SK-N-SH treated with all-trans-retinoic acid at 6 μM for 48 hours (cell line): ENCODE data around the gene CNMD.

Source experiments
- CSDC2 ChIP-seq: fragments of 250-450 bp; sonication (Bioruptor Pico); IDR thresholded peaks from 2 replicates; pipeline ENCODE4 v1.5.0; 2020; ENCODE audit warnings: mild to moderate bottlenecking, moderate library complexity
- ESRRG ChIP-seq: fragments of 250-450 bp; sonication (Bioruptor Pico); IDR thresholded peaks from 2 replicates; pipeline ENCODE4 v1.6.1; 2021; ENCODE audit warnings: mild to moderate bottlenecking
- RARB ChIP-seq: fragments of 250-450 bp; sonication (Bioruptor Pico); IDR thresholded peaks from 2 replicates; pipeline ENCODE4 v1.8.0; 2021; ENCODE audit warnings: mild to moderate bottlenecking, moderate library complexity

DNA sequence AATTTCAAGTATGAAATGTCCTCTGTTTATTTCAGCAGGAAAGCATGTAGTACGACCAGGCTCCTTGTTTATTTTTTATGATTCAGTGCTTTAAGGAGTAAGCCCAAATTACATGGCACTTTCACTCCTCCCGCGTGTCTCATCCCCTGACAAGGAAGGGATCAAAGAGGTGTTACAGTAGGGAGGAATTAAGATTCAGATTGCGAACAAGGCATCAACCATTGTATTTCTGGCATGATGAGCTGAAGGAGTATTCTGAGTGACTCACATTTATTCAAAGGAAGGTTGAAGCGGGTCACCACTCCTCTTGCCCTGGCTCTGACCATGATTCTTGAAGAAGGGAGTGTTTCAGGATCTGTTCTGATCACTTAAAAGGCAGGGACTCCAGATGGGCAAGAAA is 46.1 kb upstream of the CNMD start:
- TF ChIP-seq ESRRG (CRISPR knock-in tag), result no peak
- TF ChIP-seq CSDC2 (CRISPR knock-in tag), result no peak
- TF ChIP-seq RARB (CRISPR knock-in tag), result no peak
